ENCODE data around the gene FAM180B.

DNA sequence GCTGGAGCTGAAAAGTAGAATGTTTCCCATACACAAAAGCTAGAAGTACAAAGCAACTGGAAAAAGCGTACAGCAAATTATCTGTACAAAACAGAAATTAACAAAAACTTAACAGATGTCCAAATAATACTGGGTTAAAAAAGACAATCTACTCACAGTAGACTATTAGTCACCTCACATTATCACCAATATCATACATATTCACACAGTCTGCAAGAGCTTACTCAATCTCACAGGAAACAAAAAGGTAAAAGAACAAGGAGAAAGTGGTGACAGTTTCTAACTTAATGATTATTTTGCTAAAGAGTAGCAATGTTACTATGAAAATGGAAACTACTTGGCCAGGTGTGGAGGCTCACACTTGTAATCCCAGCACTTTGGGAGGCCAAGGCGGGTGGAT, 45.4 kb upstream of the FAM180B start:
- TF ChIP-seq, protein P1, sequence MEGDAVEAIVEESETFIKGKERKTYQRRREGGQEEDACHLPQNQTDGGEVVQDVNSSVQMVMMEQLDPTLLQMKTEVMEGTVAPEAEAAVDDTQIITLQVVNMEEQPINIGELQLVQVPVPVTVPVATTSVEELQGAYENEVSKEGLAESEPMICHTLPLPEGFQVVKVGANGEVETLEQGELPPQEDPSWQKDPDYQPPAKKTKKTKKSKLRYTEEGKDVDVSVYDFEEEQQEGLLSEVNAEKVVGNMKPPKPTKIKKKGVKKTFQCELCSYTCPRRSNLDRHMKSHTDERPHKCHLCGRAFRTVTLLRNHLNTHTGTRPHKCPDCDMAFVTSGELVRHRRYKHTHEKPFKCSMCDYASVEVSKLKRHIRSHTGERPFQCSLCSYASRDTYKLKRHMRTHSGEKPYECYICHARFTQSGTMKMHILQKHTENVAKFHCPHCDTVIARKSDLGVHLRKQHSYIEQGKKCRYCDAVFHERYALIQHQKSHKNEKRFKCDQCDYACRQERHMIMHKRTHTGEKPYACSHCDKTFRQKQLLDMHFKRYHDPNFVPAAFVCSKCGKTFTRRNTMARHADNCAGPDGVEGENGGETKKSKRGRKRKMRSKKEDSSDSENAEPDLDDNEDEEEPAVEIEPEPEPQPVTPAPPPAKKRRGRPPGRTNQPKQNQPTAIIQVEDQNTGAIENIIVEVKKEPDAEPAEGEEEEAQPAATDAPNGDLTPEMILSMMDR (conservative IDR thresholded peaks at IDR 0.05 in 1 of 2, IDR thresholded peaks at IDR 0.05 in 1 of 2; ENCODE audit: low read depth in 1 of 2, low read length in 2 of 2), result no peak
- no peak for TF ChIP-seq EZH2 (IDR thresholded peaks at IDR 0.05; ENCODE audit: low read length, missing control alignments)
